GM12873 (cell line): Measurements from ENCODE around the gene CDK5RAP1.

Experiments used
- CTCF ChIP-seq: IDR thresholded peaks from 2 replicates; pipeline ENCODE4 v1.5.1; 2012; ENCODE audit warnings: low read depth, mild to moderate bottlenecking, moderate library complexity, low read length, control low read depth; ENCODE audit not compliant: insufficient read depth; ENCODE audit errors: missing control alignments

CDK5RAP1 gene

GRCh38 chr20:33318096-33318429, 83.3 kb downstream of the CDK5RAP1 start:
- no peak for TF ChIP-seq CTCF

- TF ChIP-seq CTCF = no peak
Measured at GRCh38 chr20:33317424-33318095, 83.8 kb downstream of the CDK5RAP1 start.

GRCh38 chr20:33316958-33317357, 84.4 kb downstream of the CDK5RAP1 start:
- no peak for TF ChIP-seq CTCF

GRCh38 chr20:33316343-33316742, 85.0 kb downstream of the CDK5RAP1 start:
- TF ChIP-seq CTCF = no peak

- TF ChIP-seq CTCF = no peak
Measured at GRCh38 chr20:33313686-33314314, 87.5 kb downstream of the CDK5RAP1 start.

GRCh38 chr20:33312583-33312982, 88.7 kb downstream of the CDK5RAP1 start:
- TF ChIP-seq CTCF = no peak

GRCh38 chr20:33311996-33312395, 89.3 kb downstream of the CDK5RAP1 start:
- no peak for TF ChIP-seq CTCF

- TF ChIP-seq CTCF = no peak
Measured at GRCh38 chr20:33311011-33311410, 90.3 kb downstream of the CDK5RAP1 start.
